Endothelial cell of umbilical vein (primary cell): Measurements from ENCODE around the gene PDPN.

Source experiments
- CTCF ChIP-seq, 2 donors: IDR thresholded peaks; 1 replicate in 1 of 2; 2 replicates in 1 of 2; pipeline ENCODE4 v1.5.1; 2011; ENCODE audit warnings: low read length in 2 of 2, mild to moderate bottlenecking in 2 of 2, moderate library complexity in 2 of 2, control low read depth in 1 of 2, inconsistent platforms in 1 of 2, low read depth in 1 of 2; ENCODE audit not compliant: insufficient read depth in 1 of 2; ENCODE audit errors: extremely low read depth in 1 of 2
- EZH2 ChIP-seq: IDR thresholded peaks from 2 replicates; pipeline ENCODE4 v1.6.1; 2012; ENCODE audit warnings: borderline replicate concordance, low read depth, mild to moderate bottlenecking, moderate library complexity, low read length, inconsistent platforms; ENCODE audit not compliant: severe bottlenecking
- FOS ChIP-seq: IDR thresholded peaks from 2 replicates; pipeline ENCODE4 v1.6.1; 2011; ENCODE audit warnings: mild to moderate bottlenecking, low read length, moderate library complexity, borderline replicate concordance; ENCODE audit not compliant: insufficient read depth
- POLR2AphosphoS5 ChIP-seq: IDR thresholded peaks from 2 replicates; pipeline ENCODE4 v1.6.1; 2012; ENCODE audit warnings: low read depth, mild to moderate bottlenecking, control low read depth, low read length, moderate library complexity; ENCODE audit not compliant: insufficient read depth

- TF ChIP-seq CTCF (IDR thresholded peaks at IDR 0.05; ENCODE audit: extremely low read depth in 1 of 2, insufficient read depth in 1 of 2, low read depth in 1 of 2, low read length in 2 of 2) (no peak), FOS (no peak), POLR2AphosphoS5 (no peak), EZH2 (no peak)
Observed at GRCh38 chr1:13577846-13578245, 5.8 kb upstream of the PDPN start.
